ENCODE data around the gene NMNAT2.

The NMNAT2 gene

GRCh38 chr1:183293876-183294275, 124.3 kb downstream of the NMNAT2 start:
- no peak overlapping the region for H3K4me3 ChIP-seq (ENCODE audit: low read depth, low read length)
- TF ChIP-seq POLR2A (IDR thresholded peaks at IDR 0.05; ENCODE audit: extremely low read depth, insufficient read length) (no peak), CTCF (IDR thresholded peaks at IDR 0.05; ENCODE audit: low read depth, low read length) (no peak), MYC (IDR thresholded peaks at IDR 0.05; ENCODE audit: low read depth, low read length) (no peak), MAX (IDR thresholded peaks at IDR 0.05; ENCODE audit: low read depth, low read length) (no peak)
- DNase-seq (ENCODE audit: low read depth): no peak

DNA sequence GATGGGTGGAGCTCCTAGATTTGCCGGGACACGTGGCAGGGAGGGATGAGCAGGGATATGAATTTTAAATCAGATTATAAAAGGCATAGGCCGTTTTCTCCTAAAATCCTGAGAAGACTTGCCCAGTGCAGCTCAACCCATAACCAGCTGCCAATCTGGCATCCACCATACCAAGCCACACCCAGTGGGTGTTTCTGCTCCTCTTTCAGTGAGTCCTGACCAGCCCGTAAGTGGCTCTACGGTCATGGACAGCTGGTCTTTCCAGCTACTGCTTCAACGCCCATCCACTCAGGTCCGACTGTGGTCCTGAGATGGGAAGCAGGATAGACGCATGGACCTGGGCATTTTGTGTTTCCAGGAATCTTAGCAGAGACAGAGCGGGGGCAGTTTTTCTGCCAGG, 124.9 kb downstream of the NMNAT2 start:
- H3K4me3 ChIP-seq (ENCODE audit: low read depth, low read length): no peak overlapping the region
- no peak for DNase-seq (ENCODE audit: low read depth)
- no peak for TF ChIP-seq POLR2A (IDR thresholded peaks at IDR 0.05; ENCODE audit: extremely low read depth, insufficient read length)
- TF ChIP-seq MYC (IDR thresholded peaks at IDR 0.05; ENCODE audit: low read depth, low read length): no peak
- no peak for TF ChIP-seq MAX (IDR thresholded peaks at IDR 0.05; ENCODE audit: low read depth, low read length)
- no peak for TF ChIP-seq CTCF (IDR thresholded peaks at IDR 0.05; ENCODE audit: low read depth, low read length)

- no peak for TF ChIP-seq MYC (IDR thresholded peaks at IDR 0.05; ENCODE audit: low read depth, low read length)
- no peak for TF ChIP-seq MAX (IDR thresholded peaks at IDR 0.05; ENCODE audit: low read depth, low read length)
- TF ChIP-seq CTCF (IDR thresholded peaks at IDR 0.05; ENCODE audit: low read depth, low read length): no peak
- TF ChIP-seq POLR2A (IDR thresholded peaks at IDR 0.05; ENCODE audit: extremely low read depth, insufficient read length): no peak
Observed at GRCh38 chr1:183291802-183292514, 126.2 kb downstream of the NMNAT2 start.

GRCh38 chr1:183291216-183291762, 126.9 kb downstream of the NMNAT2 start:
- H3K4me3 ChIP-seq (ENCODE audit: low read depth, low read length): no peak overlapping the region
- no peak for DNase-seq (ENCODE audit: low read depth)
- TF ChIP-seq MAX (IDR thresholded peaks at IDR 0.05; ENCODE audit: low read depth, low read length): no peak
- TF ChIP-seq MYC (IDR thresholded peaks at IDR 0.05; ENCODE audit: low read depth, low read length): no peak
- no peak for TF ChIP-seq POLR2A (IDR thresholded peaks at IDR 0.05; ENCODE audit: extremely low read depth, insufficient read length)
- TF ChIP-seq CTCF (IDR thresholded peaks at IDR 0.05; ENCODE audit: low read depth, low read length): no peak

More at GRCh38 chr1:183291802-183292514, 126.2 kb downstream of the NMNAT2 start:
- DNase-seq (ENCODE audit: low read depth): no peak
- H3K4me3 ChIP-seq (ENCODE audit: low read depth, low read length): no peak overlapping the region

DNA sequence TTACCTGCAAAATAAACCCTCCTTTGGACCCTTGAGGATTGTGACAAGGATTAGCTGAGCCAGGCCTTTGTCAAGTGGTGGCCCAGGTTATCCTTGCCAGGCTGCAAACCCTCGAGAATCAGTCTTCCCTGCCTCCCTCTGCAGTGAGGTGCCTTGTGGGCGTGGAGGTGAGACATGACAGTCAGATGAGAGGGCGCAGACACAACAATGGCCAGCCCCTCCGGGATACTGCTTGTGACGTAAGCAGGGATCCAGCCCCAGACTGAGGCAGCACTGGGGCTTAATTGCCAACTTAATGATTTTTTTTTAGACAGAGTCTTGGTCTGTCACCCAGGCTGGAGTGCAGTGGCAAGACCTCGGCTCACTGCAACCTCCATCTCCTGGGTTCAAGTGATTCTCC, 127.6 kb downstream of the NMNAT2 start:
- no peak for TF ChIP-seq MYC (IDR thresholded peaks at IDR 0.05; ENCODE audit: low read depth, low read length)
- TF ChIP-seq MAX (IDR thresholded peaks at IDR 0.05; ENCODE audit: low read depth, low read length): no peak
- no peak for TF ChIP-seq POLR2A (IDR thresholded peaks at IDR 0.05; ENCODE audit: extremely low read depth, insufficient read length)
- no peak for TF ChIP-seq CTCF (IDR thresholded peaks at IDR 0.05; ENCODE audit: low read depth, low read length)
- DNase-seq (ENCODE audit: low read depth): no peak
- no peak overlapping the region for H3K4me3 ChIP-seq (ENCODE audit: low read depth, low read length)
